Stimulated activated CD4-positive, alpha-beta T cell treated with anti-CD3 and anti-CD28 coated beads, Interleukin-1b, Interleukin-23, amount 100 ng/mL, for 1 hour (primary cell): ENCODE results near the gene PLXDC2.
"Not testable (repeated sequence)": the region's sequence is repeated elsewhere in the genome, so short reads cannot be mapped to it uniquely, and the experiment has no call there.

Experiments used
- DNase-seq, 2 donors: peaks; one replicate each; pipeline ENCODE4 v3.0.0-alpha.2; 2020; ENCODE audit warnings: low read depth in 2 of 2

Gene PLXDC2

DNA sequence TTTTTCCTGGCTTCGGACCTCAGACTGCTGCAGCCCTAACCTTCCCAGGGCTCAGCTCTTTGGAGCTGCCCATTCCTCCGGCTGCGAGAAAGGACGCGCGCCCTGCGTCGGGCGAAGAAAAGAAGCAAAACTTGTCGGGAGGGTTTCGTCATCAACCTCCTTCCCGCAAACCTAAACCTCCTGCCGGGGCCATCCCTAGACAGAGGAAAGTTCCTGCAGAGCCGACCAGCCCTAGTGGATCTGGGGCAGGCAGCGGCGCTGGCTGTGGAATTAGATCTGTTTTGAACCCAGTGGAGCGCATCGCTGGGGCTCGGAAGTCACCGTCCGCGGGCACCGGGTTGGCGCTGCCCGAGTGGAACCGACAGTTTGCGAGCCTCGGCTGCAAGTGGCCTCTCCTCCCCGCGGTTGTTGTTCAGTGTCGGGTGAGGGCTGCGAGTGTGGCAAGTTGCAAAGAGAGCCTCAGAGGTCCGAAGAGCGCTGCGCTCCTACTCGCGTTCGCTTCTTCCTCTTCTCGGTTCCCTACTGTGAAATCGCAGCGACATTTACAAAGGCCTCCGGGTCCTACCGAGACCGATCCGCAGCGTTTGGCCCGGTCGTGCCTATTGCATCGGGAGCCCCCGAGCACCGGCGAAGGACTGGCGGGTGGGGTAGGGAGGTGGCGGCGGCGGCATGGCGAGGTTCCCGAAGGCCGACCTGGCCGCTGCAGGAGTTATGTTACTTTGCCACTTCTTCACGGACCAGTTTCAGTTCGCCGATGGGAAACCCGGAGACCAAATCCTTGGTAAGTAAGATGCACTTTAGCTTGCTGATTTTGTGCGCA lies at the start of gene PLXDC2:
TSS of gene PLXDC2 (plus strand) at position 22 of the 820 bp plus-strand sequence.
- no peak for DNase-seq

DNA sequence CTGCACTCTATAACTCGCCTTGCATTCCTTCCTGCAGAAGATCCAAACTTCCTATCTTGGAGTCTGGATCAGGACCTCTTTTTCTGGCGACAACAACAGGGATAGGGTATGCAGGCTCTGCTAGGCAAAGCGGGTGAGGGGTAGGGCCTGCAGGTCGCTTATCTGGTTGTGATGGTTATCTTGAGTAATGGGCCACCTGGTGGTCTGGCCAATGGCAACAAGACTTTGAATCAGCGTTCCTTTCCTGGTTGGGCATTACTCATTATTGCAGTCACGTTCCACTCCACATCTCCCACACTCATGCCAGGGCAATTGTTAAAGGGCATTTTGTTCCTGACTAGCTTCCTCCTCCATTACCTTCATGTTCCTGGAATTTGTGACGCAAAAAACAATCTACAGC lies 48.4 kb upstream of the PLXDC2 start:
- DNase-seq: no peak

GRCh38 chr10:19769826-19770225 lies 46.4 kb upstream of the PLXDC2 start:
- DNase-seq: not testable (repeated sequence)

DNA sequence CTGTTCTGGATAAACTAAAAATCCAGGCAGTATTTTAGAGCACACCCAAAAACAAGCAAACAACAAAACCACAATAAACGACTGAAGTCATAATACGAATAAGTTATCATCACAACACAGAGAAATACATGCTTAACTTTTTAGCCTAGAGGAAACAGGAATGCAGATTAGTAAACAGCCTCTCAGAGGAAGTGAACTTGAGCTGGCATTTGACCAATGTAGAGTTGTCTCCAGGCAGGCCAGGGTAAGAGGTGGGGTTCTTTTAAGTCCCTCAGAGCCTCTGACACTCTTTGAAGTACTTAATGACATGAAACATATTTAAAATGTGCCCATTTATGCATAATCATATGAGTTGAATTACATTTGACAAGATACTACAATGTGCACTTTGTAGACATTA lies 43.3 kb upstream of the PLXDC2 start:
- DNase-seq: no peak

- DNase-seq: no peak
Measured at GRCh38 chr10:19775296-19775695, 40.9 kb upstream of the PLXDC2 start.

- DNase-seq: no peak
Measured at GRCh38 chr10:19777806-19778205, 38.4 kb upstream of the PLXDC2 start.

GRCh38 chr10:19778996-19779395 lies 37.2 kb upstream of the PLXDC2 start:
- DNase-seq: no peak

DNA sequence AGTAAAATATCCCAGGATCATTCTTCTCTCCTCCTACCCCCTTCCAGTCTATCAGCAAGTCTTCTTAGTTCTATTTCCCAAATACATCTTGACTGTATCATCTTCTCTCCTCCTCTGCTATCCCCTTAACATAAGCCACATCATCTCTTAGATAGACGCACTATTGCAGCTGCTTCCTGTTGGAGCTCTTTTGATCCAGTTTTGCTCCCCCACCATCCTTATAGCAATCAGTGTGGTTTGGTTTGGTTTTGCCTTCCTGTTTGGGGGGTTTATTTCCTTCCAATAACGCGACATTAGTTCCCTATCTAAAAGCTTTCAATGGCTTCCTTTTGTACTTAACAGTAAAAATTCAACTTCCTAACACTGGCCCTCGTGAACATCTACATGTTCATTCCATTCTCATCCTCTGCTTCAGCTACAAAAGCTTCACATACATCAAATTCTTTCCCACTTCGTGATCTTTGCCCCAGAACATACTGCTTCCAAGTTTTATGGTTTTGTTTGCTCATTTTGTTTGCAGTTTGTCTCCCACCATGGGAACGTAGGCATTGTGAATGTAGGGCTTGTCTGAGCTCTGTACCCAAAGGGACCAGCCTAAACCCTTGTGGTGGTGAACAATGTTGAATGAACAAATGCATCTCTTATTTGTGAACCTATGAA lies 33.7 kb upstream of the PLXDC2 start:
- no peak for DNase-seq

GRCh38 chr10:19783721-19784120 lies 32.5 kb upstream of the PLXDC2 start:
- no peak for DNase-seq

DNA sequence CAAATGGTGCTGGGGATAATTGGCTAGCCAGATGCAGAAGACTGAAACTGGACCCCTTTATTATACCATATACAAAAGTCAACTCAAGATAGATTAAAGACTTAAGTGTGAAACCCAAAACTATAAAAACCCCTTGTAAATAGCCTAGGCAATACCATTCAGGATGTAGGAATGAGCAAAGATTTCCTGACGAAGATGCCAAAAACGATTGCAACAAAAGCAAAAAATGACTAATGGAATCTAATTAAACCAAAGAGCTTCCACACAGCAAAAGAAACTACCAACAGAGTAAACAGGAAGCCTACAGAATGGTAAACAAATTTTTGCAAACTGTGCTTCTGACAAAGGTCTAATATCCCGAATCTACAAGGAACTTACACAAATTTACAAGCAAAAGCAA lies 30.9 kb upstream of the PLXDC2 start:
- no peak for DNase-seq

- no peak for DNase-seq
Measured at GRCh38 chr10:19788075-19788686, 28.1 kb upstream of the PLXDC2 start.

GRCh38 chr10:19788902-19789301 lies 27.3 kb upstream of the PLXDC2 start:
- no peak for DNase-seq

- no peak for DNase-seq
Measured at GRCh38 chr10:19789607-19790006, 26.6 kb upstream of the PLXDC2 start.

GRCh38 chr10:19791032-19791431 lies 25.2 kb upstream of the PLXDC2 start:
- DNase-seq: no peak

DNA sequence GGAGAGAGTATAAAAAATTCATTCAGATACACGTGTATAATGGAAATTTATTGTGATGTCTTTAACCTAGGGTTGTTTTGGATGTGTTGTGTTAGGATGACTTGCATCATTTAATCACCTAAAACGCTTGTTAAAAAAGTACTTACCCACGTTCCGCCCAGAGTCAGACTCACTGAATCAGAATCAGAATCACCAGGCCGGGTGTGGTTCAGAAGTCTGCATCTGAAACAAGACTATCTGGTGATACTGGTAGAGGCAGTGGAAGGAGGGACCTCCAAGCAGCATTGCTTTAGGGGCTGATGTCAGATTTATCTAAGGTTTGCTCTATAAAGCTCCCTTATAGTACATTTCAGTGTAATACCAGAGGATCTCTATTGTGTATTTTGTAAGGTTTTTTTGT lies 20.5 kb upstream of the PLXDC2 start:
- no peak for DNase-seq

DNA sequence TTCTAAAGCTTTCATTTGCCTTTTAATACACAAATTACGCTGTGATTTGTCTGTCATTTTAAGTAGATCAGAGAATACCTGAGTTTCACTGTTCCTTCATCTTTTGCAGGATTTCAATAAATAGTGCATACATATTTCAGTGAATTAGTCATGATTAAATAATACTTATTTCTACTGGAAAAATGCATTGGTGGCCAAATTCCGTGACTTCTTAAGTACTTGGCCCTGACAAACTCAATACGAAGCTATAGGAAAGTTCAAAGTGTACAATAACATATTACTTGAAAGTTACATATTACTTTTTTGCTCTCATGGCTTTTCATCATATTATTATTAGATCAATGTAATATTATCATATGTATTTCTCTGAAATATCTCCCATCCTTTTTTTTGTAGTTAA lies 16.1 kb upstream of the PLXDC2 start:
- DNase-seq: no peak

GRCh38 chr10:19801369-19801768 lies 14.9 kb upstream of the PLXDC2 start:
- no peak for DNase-seq

GRCh38 chr10:19803676-19804075 lies 12.6 kb upstream of the PLXDC2 start:
- no peak for DNase-seq

- DNase-seq: no peak
Measured at GRCh38 chr10:19809481-19809880, 6.8 kb upstream of the PLXDC2 start.

- no peak for DNase-seq
Measured at GRCh38 chr10:19811540-19811939, 4.7 kb upstream of the PLXDC2 start.

GRCh38 chr10:19812976-19813375 lies 3.3 kb upstream of the PLXDC2 start:
- DNase-seq: no peak

- DNase-seq: no peak
Measured at GRCh38 chr10:19815036-19815730, 1.0 kb upstream of the PLXDC2 start.
